ENCODE measurements around the gene CCR6.
A peak's percentile ranks its signal among the peaks of the same experiment; 100 is the strongest.

CCR6 gene

GRCh38 chr6:167099707-167100106 lies 23.2 kb upstream of the CCR6 start:
- DNase-seq: no peak

GRCh38 chr6:167100241-167100674 lies 22.6 kb upstream of the CCR6 start:
- DNase-seq: no peak

GRCh38 chr6:167102318-167102717 lies 20.6 kb upstream of the CCR6 start:
- DNase-seq: no peak

GRCh38 chr6:167103041-167103891 lies 19.6 kb upstream of the CCR6 start:
- DNase-seq: no peak

- DNase-seq: no peak
These were observed 18.5 kb upstream of the CCR6 start for GRCh38 chr6:167104388-167104787.

GRCh38 chr6:167105060-167105459 lies 17.8 kb upstream of the CCR6 start:
- no peak for DNase-seq

- no peak for DNase-seq
These were observed 16.5 kb upstream of the CCR6 start for GRCh38 chr6:167106406-167106805.

GRCh38 chr6:167107787-167108186 lies 15.1 kb upstream of the CCR6 start:
- no peak for DNase-seq

GRCh38 chr6:167108278-167108677 lies 14.6 kb upstream of the CCR6 start:
- DNase-seq: no peak

GRCh38 chr6:167109651-167110050 lies 13.2 kb upstream of the CCR6 start:
- no peak for DNase-seq

GRCh38 chr6:167111597-167111996 lies 11.3 kb upstream of the CCR6 start:
- DNase-seq: no peak

GRCh38 chr6:167112421-167112820 lies 10.5 kb upstream of the CCR6 start:
- DNase-seq: no peak

GRCh38 chr6:167113047-167113754 lies 9.7 kb upstream of the CCR6 start:
- no peak for DNase-seq

GRCh38 chr6:167113935-167114910 lies 8.7 kb upstream of the CCR6 start:
- DNase-seq: peak; percentile 48

- DNase-seq: no peak
These were observed 7.8 kb upstream of the CCR6 start for GRCh38 chr6:167115054-167115453.

- no peak for DNase-seq
These were observed 6.6 kb upstream of the CCR6 start for GRCh38 chr6:167116109-167116837.

- no peak for DNase-seq
These were observed 6.1 kb upstream of the CCR6 start for GRCh38 chr6:167116838-167117228.

- no peak for DNase-seq
These were observed 4.9 kb upstream of the CCR6 start for GRCh38 chr6:167118006-167118405.

GRCh38 chr6:167118839-167119238 lies 4.1 kb upstream of the CCR6 start:
- DNase-seq: no peak

- no peak for DNase-seq
These were observed 3.0 kb upstream of the CCR6 start for GRCh38 chr6:167119670-167120582.

GRCh38 chr6:167120583-167120903 lies 2.4 kb upstream of the CCR6 start:
- DNase-seq: no peak
